Pulmonary artery endothelial cell (primary cell): ENCODE measurements around the gene PPP1R9A. TPM values are rescaled to one million over a fixed set of nuclear protein-coding genes. Genes with fewer than 3 reads are reported as not detected.

Experiments used
- DNase-seq: peaks from one replicate; pipeline ENCODE4 v3.0.0-alpha.2; 2011; ENCODE audit warnings: low read depth, low spot score
- total RNA-seq: library from RNA; depleted of rRNA; stranded (reverse); fragments of >200 nt; gene quantifications from 2 replicates; pipeline ENCODE4 v1.2.3, GENCODE V29; 2014

The PPP1R9A gene
- total RNA-seq, 1 donor from 2014 or later = 4.1 TPM

- no peak for DNase-seq
Measured at GRCh38 chr7:94908323-94909178, 1.2 kb downstream of the PPP1R9A start.

- DNase-seq = no peak
Measured at GRCh38 chr7:94909179-94909466, 1.7 kb downstream of the PPP1R9A start.

- no peak for DNase-seq
Measured at GRCh38 chr7:94912085-94912484, 4.7 kb downstream of the PPP1R9A start.

- no peak for DNase-seq
Measured at GRCh38 chr7:94913391-94913790, 6.0 kb downstream of the PPP1R9A start.

GRCh38 chr7:94921911-94922310, 14.5 kb downstream of the PPP1R9A start:
- no peak for DNase-seq

GRCh38 chr7:94922457-94922856, 15.1 kb downstream of the PPP1R9A start:
- DNase-seq = no peak

- no peak for DNase-seq
Measured at GRCh38 chr7:94923412-94923811, 16.0 kb downstream of the PPP1R9A start.

- no peak for DNase-seq
Measured at GRCh38 chr7:94928168-94928707, 20.8 kb downstream of the PPP1R9A start.

- DNase-seq = no peak
Measured at GRCh38 chr7:94933256-94933990, 26.0 kb downstream of the PPP1R9A start.

- no peak for DNase-seq
Measured at GRCh38 chr7:94939395-94939794, 32.0 kb downstream of the PPP1R9A start.

- no peak for DNase-seq
Measured at GRCh38 chr7:94940241-94940640, 32.8 kb downstream of the PPP1R9A start.

- no peak for DNase-seq
Measured at GRCh38 chr7:94941844-94942632, 34.6 kb downstream of the PPP1R9A start.

- DNase-seq = no peak
Measured at GRCh38 chr7:94943134-94943533, 35.7 kb downstream of the PPP1R9A start.

- DNase-seq = no peak
Measured at GRCh38 chr7:94949532-94949931, 42.1 kb downstream of the PPP1R9A start.

GRCh38 chr7:94955807-94956206, 48.4 kb downstream of the PPP1R9A start:
- no peak for DNase-seq

- no peak for DNase-seq
Measured at GRCh38 chr7:94957061-94957460, 49.7 kb downstream of the PPP1R9A start.

GRCh38 chr7:94962661-94963060, 55.3 kb downstream of the PPP1R9A start:
- no peak for DNase-seq

- DNase-seq = no peak
Measured at GRCh38 chr7:94969434-94970084, 62.2 kb downstream of the PPP1R9A start.

GRCh38 chr7:94970085-94970576, 62.7 kb downstream of the PPP1R9A start:
- DNase-seq = no peak

GRCh38 chr7:94971051-94971867, 63.9 kb downstream of the PPP1R9A start:
- DNase-seq = no peak
